Skeletal muscle tissue (tissue), 4 donors: ENCODE data around the gene CDH1. TPM values are rescaled to one million over a fixed set of nuclear protein-coding genes. Genes with fewer than 3 reads are reported as not detected.

Experiments
- H3K27ac ChIP-seq: one replicate; pipeline ENCODE4 v1.7.0; 2013; ENCODE audit warnings: mild to moderate bottlenecking, low read depth, low read length, inconsistent platforms
- H3K27me3 ChIP-seq, 3 donors: one replicate each; pipeline ENCODE4 v1.7.0; 2013; ENCODE audit warnings: low read length in 3 of 3; ENCODE audit not compliant: control insufficient read depth in 3 of 3, insufficient read depth in 3 of 3
- H3K36me3 ChIP-seq, 3 donors: one replicate each; pipeline ENCODE4 v1.7.0; 2013; ENCODE audit warnings: low read length in 3 of 3; ENCODE audit not compliant: control insufficient read depth in 3 of 3, insufficient read depth in 3 of 3
- H3K4me1 ChIP-seq, 3 donors: one replicate each; pipeline ENCODE4 v1.7.0; 2013; ENCODE audit warnings: low read length in 3 of 3, mild to moderate bottlenecking in 3 of 3; ENCODE audit not compliant: control insufficient read depth in 3 of 3, insufficient read depth in 3 of 3
- H3K4me3 ChIP-seq, 3 donors: one replicate each; pipeline ENCODE4 v1.7.0; 2013; ENCODE audit warnings: low read length in 3 of 3
- H3K9ac ChIP-seq, 3 donors: one replicate each; pipeline ENCODE4 v1.7.0; 2013; ENCODE audit warnings: low read length in 3 of 3, mild to moderate bottlenecking in 3 of 3, moderate library complexity in 2 of 3, low read depth in 1 of 3
- H3K9me3 ChIP-seq, 3 donors: one replicate each; pipeline ENCODE4 v1.7.0; 2013; ENCODE audit warnings: low read length in 3 of 3; ENCODE audit not compliant: control insufficient read depth in 3 of 3
- total RNA-seq: library from RNA; depleted of rRNA; stranded (reverse); fragments of >200 nt; gene quantifications from one replicate; pipeline ENCODE4 v1.2.3, GENCODE V29; 2014
- donor health status: Osteomylitis.

The CDH1 gene
- 3.7 TPM for total RNA-seq

GRCh38 chr16:68737046-68737729, at the start of gene CDH1:
Gene CDH1 (plus strand): TSS chr16:68737292. CDS start chr16:68737416, 124 bp downstream.
- no peaks in the 10 kb centered on the region for H3K9me3 ChIP-seq
- no peaks in the 10 kb centered on the region for H3K36me3 ChIP-seq
- peak within 1 kb of the TSS in 1 of 3 donors; percentile 20 for H3K4me3 ChIP-seq
- no peak within 1 kb of the TSS for H3K9ac ChIP-seq
- peaks cover 30 to 39% (median 31%) of the 10 kb centered on the region in 3 donors for H3K27me3 ChIP-seq
- H3K4me1 ChIP-seq = peaks cover 0 to 3% (median 0%) of the 10 kb centered on the region in 3 donors
- no peak within 1 kb of the TSS for H3K27ac ChIP-seq

GRCh38 chr16:68689921-68690320, 47.2 kb upstream of the CDH1 start:
- no peak overlapping the region for H3K4me3 ChIP-seq
- no peaks in the 10 kb centered on the region for H3K9me3 ChIP-seq
- no peak overlapping the region for H3K9ac ChIP-seq
- H3K27ac ChIP-seq = no peak overlapping the region
- H3K4me1 ChIP-seq = no peaks in the 10 kb centered on the region
- H3K36me3 ChIP-seq = no peaks in the 10 kb centered on the region
- no peaks in the 10 kb centered on the region for H3K27me3 ChIP-seq

DNA sequence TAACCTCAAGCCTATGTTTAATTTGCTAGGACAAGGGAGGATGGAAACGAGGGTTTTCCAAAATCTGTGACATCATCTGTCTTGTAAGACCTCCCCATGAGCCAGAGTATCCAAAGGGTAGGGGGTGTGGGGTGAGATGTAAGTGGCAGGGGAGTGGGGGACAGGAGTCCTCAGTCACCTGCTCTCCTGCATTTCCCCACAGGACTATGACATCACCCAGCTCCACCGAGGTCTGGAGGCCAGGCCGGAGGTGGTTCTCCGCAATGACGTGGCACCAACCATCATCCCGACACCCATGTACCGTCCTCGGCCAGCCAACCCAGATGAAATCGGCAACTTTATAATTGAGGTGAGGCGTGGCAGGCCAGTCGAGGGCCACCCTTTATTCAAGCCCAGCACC, 41.5 kb upstream of the CDH1 start:
- Histone ChIP-seq H3K4me1 (no peaks in the 10 kb centered on the region), H3K36me3 (no peaks in the 10 kb centered on the region), H3K4me3 (no peak overlapping the region), H3K27me3 (no peaks in the 10 kb centered on the region), H3K9me3 (no peaks in the 10 kb centered on the region), H3K9ac (no peak overlapping the region), H3K27ac (no peak overlapping the region)

GRCh38 chr16:68696514-68696913, 40.6 kb upstream of the CDH1 start:
- Histone ChIP-seq H3K9me3 (no peaks in the 10 kb centered on the region), H3K27ac (no peak overlapping the region), H3K4me3 (no peak overlapping the region), H3K9ac (no peak overlapping the region), H3K27me3 (no peaks in the 10 kb centered on the region), H3K4me1 (no peaks in the 10 kb centered on the region), H3K36me3 (no peaks in the 10 kb centered on the region)

- Histone ChIP-seq H3K36me3 (no peaks in the 10 kb centered on the region), H3K27me3 (no peaks in the 10 kb centered on the region), H3K9ac (no peak overlapping the region), H3K4me3 (no peak overlapping the region), H3K27ac (no peak overlapping the region), H3K9me3 (no peaks in the 10 kb centered on the region), H3K4me1 (no peaks in the 10 kb centered on the region)
These were observed 39.0 kb upstream of the CDH1 start for GRCh38 chr16:68698091-68698490.

- Histone ChIP-seq H3K9ac (no peak overlapping the region), H3K9me3 (no peaks in the 10 kb centered on the region), H3K4me1 (no peaks in the 10 kb centered on the region), H3K36me3 (no peaks in the 10 kb centered on the region), H3K27ac (no peak overlapping the region), H3K27me3 (no peaks in the 10 kb centered on the region), H3K4me3 (no peak overlapping the region)
These were observed 37.0 kb upstream of the CDH1 start for GRCh38 chr16:68700120-68700519.

DNA sequence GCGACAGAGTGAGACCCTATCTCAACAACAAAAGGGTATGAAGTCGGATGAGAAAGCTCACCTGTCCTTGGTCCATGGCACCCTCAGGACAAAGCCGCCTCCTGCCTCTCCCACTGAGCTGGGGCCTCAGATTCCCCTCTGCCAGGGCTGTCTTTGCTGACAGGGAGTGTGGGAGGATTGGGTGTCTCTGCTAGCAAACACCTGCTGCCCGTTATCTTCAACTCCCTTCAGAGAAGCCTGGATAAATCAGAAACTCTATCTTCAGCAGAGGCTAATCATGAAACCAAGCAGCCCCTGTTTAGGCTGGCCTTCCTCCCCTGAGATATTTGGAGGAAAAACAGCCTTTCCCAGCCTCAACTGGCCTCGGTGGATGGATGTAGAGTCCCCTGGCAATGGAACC, 36.3 kb upstream of the CDH1 start:
- Histone ChIP-seq H3K4me1 (no peaks in the 10 kb centered on the region), H3K4me3 (no peak overlapping the region), H3K27me3 (no peaks in the 10 kb centered on the region), H3K27ac (no peak overlapping the region), H3K36me3 (no peaks in the 10 kb centered on the region), H3K9me3 (no peaks in the 10 kb centered on the region), H3K9ac (no peak overlapping the region)

DNA sequence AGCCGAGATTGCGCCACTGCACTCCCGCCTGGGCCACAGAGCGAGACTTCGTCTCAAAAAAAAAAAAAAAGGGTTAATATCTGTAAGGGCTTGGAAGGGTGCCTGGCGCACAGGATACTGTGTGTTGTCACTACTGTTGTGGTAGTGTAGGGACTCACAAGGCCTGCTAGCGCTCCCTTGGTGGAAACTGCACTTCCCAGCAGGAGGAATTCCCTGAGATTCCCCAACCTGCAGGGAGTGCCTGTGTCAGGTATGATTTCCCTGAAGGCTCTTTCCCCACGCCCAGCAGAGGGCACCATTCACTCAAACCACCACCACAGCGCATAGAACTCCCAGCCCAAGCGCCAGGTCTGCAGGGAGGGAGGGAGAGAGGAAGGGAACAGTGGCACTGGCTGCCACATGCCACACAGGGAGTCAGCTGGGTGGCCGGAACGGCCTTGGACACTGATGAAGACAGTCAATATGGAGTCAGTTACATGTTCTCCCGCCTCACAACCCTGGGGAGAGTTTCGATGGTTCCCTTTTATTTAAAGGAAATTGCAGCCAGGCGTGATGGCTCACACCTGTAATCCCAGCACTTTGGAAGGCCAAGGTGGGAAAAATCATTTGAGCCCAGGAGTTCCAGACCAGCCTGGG, 32.7 kb upstream of the CDH1 start:
- Histone ChIP-seq H3K27ac (no peak overlapping the region), H3K9me3 (no peaks in the 10 kb centered on the region)

GRCh38 chr16:68707340-68708152, 29.5 kb upstream of the CDH1 start:
- Histone ChIP-seq H3K27me3 (peaks cover 9 to 19% (median 9%) of the 10 kb centered on the region in 3 donors), H3K27ac (no peak overlapping the region), H3K9ac (no peak overlapping the region), H3K9me3 (no peaks in the 10 kb centered on the region), H3K4me3 (no peak overlapping the region), H3K36me3 (no peaks in the 10 kb centered on the region), H3K4me1 (no peaks in the 10 kb centered on the region)

More for the DNA sequence above, 32.7 kb upstream of the CDH1 start:
- Histone ChIP-seq H3K9ac (no peak overlapping the region), H3K4me1 (no peaks in the 10 kb centered on the region), H3K36me3 (no peaks in the 10 kb centered on the region), H3K4me3 (no peak overlapping the region), H3K27me3 (peaks cover 0 to 4% (median 0%) of the 10 kb centered on the region in 3 donors)

DNA sequence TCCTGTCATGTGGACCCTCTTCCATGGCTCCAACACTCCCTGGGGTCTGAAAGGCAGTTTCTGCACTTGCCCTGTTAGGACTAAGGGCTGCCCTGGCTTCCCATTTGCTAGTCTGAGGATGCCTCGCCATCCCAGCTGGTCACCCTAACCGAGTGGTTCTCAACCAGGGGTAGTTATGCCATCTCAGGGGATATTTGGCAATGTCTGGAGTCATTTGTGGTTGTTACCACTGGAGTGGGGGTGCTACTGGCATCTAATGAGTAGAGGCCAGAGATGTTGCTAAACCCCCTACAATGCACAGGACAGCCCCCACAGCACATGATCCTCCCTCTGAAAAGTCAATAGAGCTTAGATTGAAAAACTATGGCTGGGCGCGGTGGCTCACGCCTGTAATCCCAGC, 26.9 kb upstream of the CDH1 start:
- Histone ChIP-seq H3K27ac (no peak overlapping the region), H3K4me1 (no peaks in the 10 kb centered on the region), H3K9me3 (no peaks in the 10 kb centered on the region), H3K27me3 (peaks cover 12 to 19% (median 14%) of the 10 kb centered on the region in 3 donors), H3K4me3 (no peak overlapping the region), H3K36me3 (no peaks in the 10 kb centered on the region), H3K9ac (no peak overlapping the region)
